SK-N-SH (cell line): ENCODE measurements around the gene SEC31B. TPM values are rescaled to one million over a fixed set of nuclear protein-coding genes. Genes with fewer than 3 reads are reported as not detected.

Experiments used
- CTCF ChIA-PET: fragments of 300-600, 350-600 bp; formaldehyde crosslinking; extraction: SDS; loops from one replicate; lab custom pipeline; 2021; lab: Yijun Ruan, JAX
- POLR2A ChIA-PET: fragments of 350-600 bp; sonication (Branson Sonifier 250); formaldehyde crosslinking; extraction: SDS; loops from one replicate; lab custom pipeline; 2020; ENCODE audit warnings: antibody characterized with exemption, inconsistent platforms; lab: Yijun Ruan, JAX
- DNase-seq: peaks from one replicate; pipeline ENCODE4 v3.0.0; 2012
- H2AFZ ChIP-seq: fragments of 200-600 bp; sonication (generic); 2 replicates; pipeline ENCODE4 v1.8.1; 2016; ENCODE audit warnings: antibody characterized with exemption, mild to moderate bottlenecking, low read depth
- H3F3A ChIP-seq: fragments of 200-600 bp; sonication (generic); replicated peaks from 2 replicates; pipeline ENCODE3; 2016; ENCODE audit warnings: antibody characterized with exemption, mild to moderate bottlenecking; ENCODE audit not compliant: insufficient read depth
- H3K27ac ChIP-seq, 2 experiments: fragments of 200-500 bp in 1 of 2; fragments of 200-600 bp in 1 of 2; sonication (Bioruptor generic) in 1 of 2; sonication (generic), shearing (Covaris generic) in 1 of 2; 2 replicates each; pipeline versions ENCODE4 v1.5.1 to v1.6.1; 2014 to 2016; ENCODE audit warnings: low read depth in 2 of 2, inconsistent platforms in 1 of 2, low read length in 1 of 2, mild to moderate bottlenecking in 1 of 2, mixed read lengths in 1 of 2
- H3K27me3 ChIP-seq: fragments of 200-600 bp; sonication (generic), shearing (Covaris generic); 2 replicates; pipeline ENCODE4 v1.6.1; 2016; ENCODE audit warnings: mixed run types; ENCODE audit not compliant: insufficient read depth
- H3K36me3 ChIP-seq, 2 experiments: fragments of 200-500 bp in 1 of 2; fragments of 200-600 bp in 1 of 2; sonication (Bioruptor generic) in 1 of 2; sonication (generic) in 1 of 2; replicated peaks in 1 of 2; 2 replicates each; pipeline versions ENCODE3 to v1.5.1; 2014 to 2016; ENCODE audit warnings: low read length in 1 of 2, mild to moderate bottlenecking in 1 of 2; ENCODE audit not compliant: insufficient read depth in 2 of 2, control insufficient read depth in 1 of 2
- H3K4me1 ChIP-seq, 2 experiments: fragments of 200-500 bp in 1 of 2; fragments of 200-600 bp in 1 of 2; sonication (Bioruptor generic) in 1 of 2; sonication (generic), shearing (Covaris generic) in 1 of 2; 2 replicates each; pipeline versions ENCODE4 v1.5.1 to v1.6.1; 2014 to 2016; ENCODE audit warnings: low read depth in 1 of 2, low read length in 1 of 2, mixed run types in 1 of 2; ENCODE audit not compliant: insufficient read depth in 2 of 2, control insufficient read depth in 1 of 2
- H3K4me2 ChIP-seq: fragments of 200-600 bp; sonication (generic), shearing (Covaris generic); 2 replicates; pipeline ENCODE4 v1.6.1; 2017; ENCODE audit warnings: mixed run types
- H3K4me3 ChIP-seq, 2 experiments: fragments of 200-500 bp in 1 of 2; fragments of 200-600 bp in 1 of 2; sonication (Bioruptor generic) in 1 of 2; sonication (generic), shearing (Covaris generic) in 1 of 2; 2 replicates each; pipeline versions ENCODE4 v1.5.1 to v1.8.1; 2014 to 2016; ENCODE audit warnings: low read depth in 2 of 2, inconsistent platforms in 1 of 2, low read length in 1 of 2, mild to moderate bottlenecking in 1 of 2, mixed read lengths in 1 of 2, moderate library complexity in 1 of 2
- H3K79me2 ChIP-seq: fragments of 200-600 bp; sonication (generic); 2 replicates; pipeline ENCODE4 v1.8.1; 2017; ENCODE audit warnings: mild to moderate bottlenecking; ENCODE audit not compliant: insufficient read depth
- H3K9ac ChIP-seq: fragments of 200-600 bp; sonication (generic); 2 replicates; pipeline ENCODE4 v1.6.1; 2017; ENCODE audit warnings: mixed run types
- H3K9me2 ChIP-seq: fragments of 200-600 bp; sonication (generic); 2 replicates; pipeline ENCODE4 v1.6.1; 2017; ENCODE audit warnings: mixed run types
- H3K9me3 ChIP-seq: fragments of 200-600 bp; sonication (generic); 2 replicates; pipeline ENCODE4 v1.6.1; 2017; ENCODE audit warnings: mixed run types, mild to moderate bottlenecking, moderate library complexity
- H4K20me1 ChIP-seq: fragments of 200-600 bp; sonication (generic); 2 replicates; pipeline ENCODE4 v1.6.1; 2017; ENCODE audit warnings: mild to moderate bottlenecking, mixed run types; ENCODE audit not compliant: insufficient read depth
- CTCF ChIP-seq: fragments of 200-600 bp; sonication (generic); IDR thresholded peaks from 2 replicates; pipeline ENCODE4 v1.6.1; 2017; ENCODE audit warnings: antibody characterized with exemption, mild to moderate bottlenecking, moderate library complexity
- FOXM1 ChIP-seq: IDR thresholded peaks from 2 replicates; pipeline ENCODE4 v1.4.0; 2012; ENCODE audit warnings: low read depth, mild to moderate bottlenecking
- GATA2 ChIP-seq: sonication (generic); formaldehyde crosslinking; IDR thresholded peaks from 2 replicates; pipeline ENCODE4 v1.5.0; 2020; ENCODE audit warnings: mild to moderate bottlenecking, missing genetic modification reagents
- MXI1 ChIP-seq: IDR thresholded peaks from 2 replicates; pipeline ENCODE4 v1.6.1; 2012; ENCODE audit warnings: mild to moderate bottlenecking, low read depth, low read length, improper control_type of control experiment
- NFIC ChIP-seq: IDR thresholded peaks from 2 replicates; pipeline ENCODE4 v1.4.0; 2012; ENCODE audit warnings: borderline replicate concordance
- NRF1 ChIP-seq: IDR thresholded peaks from 2 replicates; pipeline ENCODE4 v1.6.1; 2012; ENCODE audit warnings: low read depth, mild to moderate bottlenecking, low read length
- PBX3 ChIP-seq: IDR thresholded peaks from 2 replicates; pipeline ENCODE4; 2012
- POLR2AphosphoS5 ChIP-seq: IDR thresholded peaks from 2 replicates; pipeline ENCODE4 v1.6.1; 2012; ENCODE audit warnings: low read depth, low read length
- RAD21 ChIP-seq: IDR thresholded peaks from 2 replicates; pipeline ENCODE4 v1.6.1; 2012; ENCODE audit warnings: mild to moderate bottlenecking, low read length
- REST ChIP-seq: IDR thresholded peaks from 2 replicates; pipeline ENCODE4 v1.6.1; 2012; ENCODE audit warnings: mild to moderate bottlenecking, low read depth, low read length, moderate library complexity
- RXRA ChIP-seq: IDR thresholded peaks from 2 replicates; pipeline ENCODE4 v1.4.0; 2012; ENCODE audit warnings: low read depth, mild to moderate bottlenecking, borderline replicate concordance
- SIN3A ChIP-seq: IDR thresholded peaks from 2 replicates; pipeline ENCODE4 v1.6.1; 2012; ENCODE audit warnings: low read depth, mild to moderate bottlenecking, low read length, moderate library complexity, borderline replicate concordance
- TCF12 ChIP-seq: IDR thresholded peaks from 2 replicates; pipeline ENCODE4 v1.4.0; 2012
- TEAD4 ChIP-seq: IDR thresholded peaks from 2 replicates; pipeline ENCODE4 v1.4.0; 2012; ENCODE audit warnings: mild to moderate bottlenecking, borderline replicate concordance; ENCODE audit not compliant: insufficient read depth
- USF2 ChIP-seq: fragments of 150-350 bp; IDR thresholded peaks from 2 replicates; pipeline ENCODE4 v1.6.1; 2017; ENCODE audit warnings: antibody characterized with exemption, low read length, low read depth, borderline replicate concordance
- WGBS: methylation state at CpG from one replicate; pipeline ENCODE4 v1.1.6; 2017; ENCODE audit warnings: low lambda C conversion rate; 5-methylcytosine and 5-hydroxymethylcytosine counted together
- polyA plus RNA-seq, 3 experiments: library from polyadenylated mRNA; depleted of rRNA; stranded (reverse); fragments of >200 nt; gene quantifications; 2 replicates each; pipeline ENCODE4 v1.2.3, GENCODE V29; 2012

Gene SEC31B
- polyA plus RNA-seq, 1 of the 3 experiments (the other 2 are of a cell fraction) = 8.8 TPM

- H3K27me3 ChIP-seq = no peaks in the 10 kb centered on the region; the same call in 1 of the 2 replicates
- H3K4me2 ChIP-seq = no peak overlapping the region
- TF ChIP-seq TCF12 (no peak), SIN3A (no peak), POLR2AphosphoS5 (no peak), USF2 (no peak), PBX3 (no peak), RXRA (no peak), CTCF (no peak), RAD21 (no peak), GATA2 (CRISPR knock-in tag) (no peak), REST (no peak), NFIC (no peak), NRF1 (no peak), MXI1 (no peak), FOXM1 (no peak), TEAD4 (no peak)
- no peaks in the 10 kb centered on the region for H3K4me1 ChIP-seq
- WGBS = 100% methylated on average over 1 of the region's 1 CpG
- H3F3A ChIP-seq = no peaks in the 10 kb centered on the region
- no peak overlapping the region for H3K4me3 ChIP-seq
- H2AFZ ChIP-seq = no peak overlapping the region
- H3K36me3 ChIP-seq = no peaks in the 10 kb centered on the region
- CTCF ChIA-PET = interaction anchor here (1.4 to 3.0 kb wide), 5 partner anchors 13 to 109 kb away, joined by 4 to 13 read pairs (median 5); no protein-coding TSS in a partner anchor
- no peaks in the 10 kb centered on the region for H3K79me2 ChIP-seq
- H4K20me1 ChIP-seq = no peaks in the 10 kb centered on the region
- no peak overlapping the region for H3K9ac ChIP-seq
- H3K9me2 ChIP-seq = no peaks in the 10 kb centered on the region
- DNase-seq = no peak
- H3K9me3 ChIP-seq = no peaks in the 10 kb centered on the region
- POLR2A ChIA-PET = no interaction called here
- H3K27ac ChIP-seq = no peak overlapping the region
These were observed 72.0 kb downstream of the SEC31B start for GRCh38 chr10:100447663-100448062.
